RWPE1 (cell line): ENCODE data around the gene GMPPB.

ENCODE experiments used
- CTCF ChIA-PET: fragments of 350-600 bp; sonication (Branson Sonifier 250); formaldehyde crosslinking; extraction: SDS; loops from one replicate; lab custom pipeline; 2021; lab: Yijun Ruan, JAX
- POLR2A ChIA-PET: fragments of 400-600 bp; formaldehyde crosslinking; extraction: SDS; loops from one replicate; lab custom pipeline; 2020; ENCODE audit warnings: antibody characterized with exemption; ENCODE audit not compliant: low non-redundant PET; lab: Yijun Ruan, JAX
- DNase-seq: peaks from one replicate; pipeline ENCODE4 v3.0.0; 2012; ENCODE audit warnings: low spot score
- H3K27ac ChIP-seq: fragments of 450-650 bp; 2 replicates; pipeline ENCODE4 v1.5.1; 2017
- TF ChIP-seq, protein P1 (sequence below): fragments of 450-650 bp; conservative IDR thresholded peaks from 2 replicates; pipeline ENCODE4 v1.5.1; 2017; ENCODE audit warnings: low read depth, mild to moderate bottlenecking

GMPPB gene

DNA sequence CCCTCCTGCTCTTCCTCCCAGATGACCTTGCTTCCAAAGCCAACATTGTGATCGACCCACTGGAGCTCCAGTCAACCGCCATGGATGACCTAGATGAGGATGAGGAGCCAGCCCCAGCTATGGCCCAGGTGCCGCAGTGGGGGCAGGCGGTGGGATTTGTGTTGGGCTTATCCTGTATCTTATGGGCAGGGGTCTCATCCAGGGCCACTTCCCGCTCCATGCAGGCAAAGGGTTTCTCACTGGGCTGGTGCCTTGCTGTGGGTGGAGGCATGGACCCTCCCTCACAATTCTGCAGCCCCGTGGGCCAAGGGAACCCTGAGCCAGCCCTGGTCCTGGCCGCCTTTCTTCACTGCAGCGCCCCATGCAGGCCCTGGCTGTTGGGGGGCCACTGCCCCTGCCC lies 19.1 kb downstream of the GMPPB start:
- ChIA-PET CTCF (no interaction called here), POLR2A (no interaction called here)
- TF ChIP-seq, protein P1, sequence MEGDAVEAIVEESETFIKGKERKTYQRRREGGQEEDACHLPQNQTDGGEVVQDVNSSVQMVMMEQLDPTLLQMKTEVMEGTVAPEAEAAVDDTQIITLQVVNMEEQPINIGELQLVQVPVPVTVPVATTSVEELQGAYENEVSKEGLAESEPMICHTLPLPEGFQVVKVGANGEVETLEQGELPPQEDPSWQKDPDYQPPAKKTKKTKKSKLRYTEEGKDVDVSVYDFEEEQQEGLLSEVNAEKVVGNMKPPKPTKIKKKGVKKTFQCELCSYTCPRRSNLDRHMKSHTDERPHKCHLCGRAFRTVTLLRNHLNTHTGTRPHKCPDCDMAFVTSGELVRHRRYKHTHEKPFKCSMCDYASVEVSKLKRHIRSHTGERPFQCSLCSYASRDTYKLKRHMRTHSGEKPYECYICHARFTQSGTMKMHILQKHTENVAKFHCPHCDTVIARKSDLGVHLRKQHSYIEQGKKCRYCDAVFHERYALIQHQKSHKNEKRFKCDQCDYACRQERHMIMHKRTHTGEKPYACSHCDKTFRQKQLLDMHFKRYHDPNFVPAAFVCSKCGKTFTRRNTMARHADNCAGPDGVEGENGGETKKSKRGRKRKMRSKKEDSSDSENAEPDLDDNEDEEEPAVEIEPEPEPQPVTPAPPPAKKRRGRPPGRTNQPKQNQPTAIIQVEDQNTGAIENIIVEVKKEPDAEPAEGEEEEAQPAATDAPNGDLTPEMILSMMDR = no peak

DNA sequence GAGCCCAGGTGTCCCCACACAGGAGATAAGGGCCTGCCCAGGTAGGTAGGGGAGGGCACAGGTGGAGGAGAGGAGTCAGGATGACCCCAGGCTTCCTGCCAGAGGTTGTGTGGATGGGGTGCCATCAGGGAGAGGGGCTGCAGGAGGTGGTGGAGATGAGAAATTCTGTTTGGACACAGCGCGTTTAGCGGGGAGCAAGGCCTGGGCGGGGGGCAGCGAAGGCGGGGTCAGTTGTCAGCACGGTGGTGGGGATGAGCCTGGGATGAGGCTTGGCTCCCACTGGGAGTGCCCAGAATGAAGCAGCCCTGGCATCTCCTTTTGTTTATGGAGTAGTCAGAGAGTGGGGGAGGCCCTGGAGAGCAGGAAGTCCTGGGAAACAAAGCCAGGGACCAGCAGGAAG lies 19.8 kb downstream of the GMPPB start:
- ChIA-PET CTCF (interaction anchor here (0.6 to 0.9 kb wide), 3 partner anchors 94 to 202 kb away, joined by 3 to 4 read pairs (median 3); no protein-coding TSS in a partner anchor), POLR2A (no interaction called here)
- DNase-seq = no peak
- TF ChIP-seq, protein P1 = no peak
- peak overlapping the region; percentile 10; the same call in 1 of the 2 replicates for H3K27ac ChIP-seq

More for the DNA sequence above, 19.1 kb downstream of the GMPPB start:
- DNase-seq = no peak
- H3K27ac ChIP-seq = peak overlapping the region; percentile 10; the same call in 1 of the 2 replicates

DNA sequence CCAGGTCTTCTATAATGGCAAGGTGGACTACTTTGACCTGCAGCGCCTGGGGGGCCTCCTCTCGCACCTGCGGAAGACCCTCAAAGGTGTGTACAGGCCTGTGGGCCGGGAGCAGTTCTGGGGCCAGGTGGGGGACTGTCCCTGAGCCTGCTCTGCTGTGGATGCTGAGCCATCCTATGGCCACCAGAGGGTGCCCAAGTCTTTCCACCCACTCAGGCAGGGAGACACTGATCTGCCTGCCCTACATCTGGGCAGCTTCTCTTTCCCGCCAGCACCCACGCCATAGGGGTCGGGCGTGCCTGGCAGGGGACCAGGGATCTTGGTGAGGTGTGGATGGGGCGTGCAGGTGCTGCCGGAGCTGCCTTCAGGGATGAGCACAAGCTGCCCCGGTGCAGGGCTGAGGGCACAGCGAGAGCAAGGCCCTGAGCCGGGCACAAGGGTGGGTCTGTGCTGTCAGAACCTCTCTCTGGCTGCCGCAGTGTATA lies 20.3 kb downstream of the GMPPB start:
- H3K27ac ChIP-seq = peak overlapping the region; percentile 10; the same call in 1 of the 2 replicates
- peak; percentile 58 for DNase-seq
- TF ChIP-seq, protein P1 = peak; percentile 84
- ChIA-PET CTCF (interaction anchor here (0.6 to 0.9 kb wide), 3 partner anchors 95 to 202 kb away, joined by 3 to 4 read pairs (median 3); no protein-coding TSS in a partner anchor), POLR2A (no interaction called here)

- TF ChIP-seq, protein P1 = no peak
- peak overlapping the region; percentile 2; the same call in 1 of the 2 replicates for H3K27ac ChIP-seq
- ChIA-PET CTCF (no interaction called here), POLR2A (no interaction called here)
- DNase-seq = no peak
Measured at GRCh38 chr3:49702672-49703071, 21.1 kb downstream of the GMPPB start.

DNA sequence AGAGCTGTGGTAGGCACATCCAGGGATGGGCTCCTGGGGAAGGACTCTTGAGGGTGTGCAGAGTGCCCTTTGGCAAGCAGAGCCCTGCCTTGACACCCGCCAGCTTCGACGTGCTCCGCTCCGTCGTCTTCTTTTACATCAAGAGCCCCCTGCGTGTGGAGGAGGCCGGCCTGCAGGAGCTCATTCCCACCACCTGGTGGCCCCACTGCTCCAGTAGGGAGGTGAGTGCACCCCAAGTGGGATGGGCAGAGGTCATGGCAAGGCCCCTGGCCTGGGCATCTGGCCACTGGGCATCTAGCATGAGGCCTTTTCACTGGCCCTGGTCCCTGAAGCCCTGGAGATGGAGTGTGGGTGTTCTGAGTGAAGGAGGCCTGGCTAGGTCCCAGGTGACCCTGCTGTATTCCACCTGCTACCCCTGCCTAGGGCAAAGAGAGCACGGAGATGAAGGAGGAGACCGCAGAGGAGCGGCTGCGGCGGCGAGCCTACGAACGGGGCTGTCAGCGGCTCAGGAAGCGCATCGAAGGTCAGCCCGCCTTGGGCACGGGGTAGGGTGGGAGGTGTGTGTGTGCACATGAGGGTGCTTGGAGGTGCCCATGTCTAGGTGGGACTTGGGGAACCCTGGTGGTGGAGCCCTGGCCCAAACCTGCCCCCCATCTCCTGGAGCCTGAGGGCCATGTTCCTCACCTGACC lies 22.2 kb downstream of the GMPPB start:
- H3K27ac ChIP-seq = peak overlapping the region; percentile 2; the same call in 1 of the 2 replicates
- ChIA-PET POLR2A (no interaction called here), CTCF (interaction anchor here (0.6 to 0.7 kb wide), 3 partner anchors 122 to 187 kb away, joined by 3 read pairs; no protein-coding TSS in a partner anchor)
- TF ChIP-seq, protein P1 = peak; percentile 43
- DNase-seq = no peak

DNA sequence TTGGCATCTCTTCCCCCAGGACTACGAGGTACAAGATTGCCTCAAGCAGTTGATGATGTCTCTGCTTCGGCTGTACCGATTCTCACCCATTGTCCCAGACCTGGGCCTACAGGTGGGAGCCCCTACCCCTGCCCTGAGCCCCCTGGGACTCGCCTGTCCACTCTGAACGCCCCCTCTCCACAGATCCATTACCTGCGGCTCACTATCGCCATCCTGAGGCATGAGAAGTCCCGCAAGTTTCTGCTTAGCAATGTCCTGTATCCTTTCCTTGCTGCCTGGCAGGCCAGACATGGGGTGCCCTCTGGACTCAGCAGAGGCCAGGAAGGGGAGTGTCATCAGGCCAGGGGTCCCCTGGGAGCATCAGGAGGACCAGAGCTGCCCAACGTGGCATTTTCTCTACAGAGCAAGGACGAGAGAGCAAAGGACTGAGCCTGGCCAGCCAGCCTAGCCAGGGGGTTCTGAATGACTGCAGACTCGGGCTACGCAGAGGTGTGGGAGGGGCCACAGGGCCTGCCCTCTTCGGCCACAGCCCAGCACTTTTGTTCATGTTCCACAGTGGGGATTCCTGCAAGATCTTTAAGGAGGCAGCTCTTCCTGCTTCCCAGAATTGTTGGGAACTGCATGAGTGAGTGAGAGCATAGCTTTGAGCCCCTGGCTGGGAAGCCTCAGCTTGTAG lies 23.2 kb downstream of the GMPPB start:
- peak overlapping the region; percentile 14 for H3K27ac ChIP-seq
- no peak for DNase-seq
- ChIA-PET POLR2A (no interaction called here), CTCF (interaction anchor here (0.6 to 1.2 kb wide), 2 partner anchors 12 to 187 kb away, joined by 3 to 4 read pairs; no protein-coding TSS in a partner anchor)
- TF ChIP-seq, protein P1 = no peak
